Inflammatory macrophage (primary cell): ENCODE results near the gene PSMA8.
"Not testable (repeated sequence)": the region's sequence is repeated elsewhere in the genome, so short reads cannot be mapped to it uniquely, and the experiment has no call there.

Experiments used
- DNase-seq, 2 donors: peaks; one replicate each; pipeline ENCODE4 v3.0.0-alpha.2; 2020 to 2022
- total RNA-seq, 18 experiments: gene quantifications; one replicate each; lab custom pipeline; 2026; ENCODE audit warnings: mixed read lengths in 6 of 18, inconsistent platforms in 2 of 18; lab: John Stamatoyannopoulos, UW

PSMA8 gene
- 0 to 0.24 (median 0.03) reads per million in 18 experiments for total RNA-seq

- DNase-seq, result peak in 1 of 2 donors; percentile 23
Measured at GRCh38 chr18:26133652-26134051, at the start of gene PSMA8. TSS of gene PSMA8 (plus strand) at chr18:26133869. CDS start at chr18:26133966, 97 bp downstream.

GRCh38 chr18:26085056-26085455 lies 48.6 kb upstream of the PSMA8 start:
- no peak for DNase-seq

GRCh38 chr18:26086959-26087358 lies 46.7 kb upstream of the PSMA8 start:
- DNase-seq, result no peak

DNA sequence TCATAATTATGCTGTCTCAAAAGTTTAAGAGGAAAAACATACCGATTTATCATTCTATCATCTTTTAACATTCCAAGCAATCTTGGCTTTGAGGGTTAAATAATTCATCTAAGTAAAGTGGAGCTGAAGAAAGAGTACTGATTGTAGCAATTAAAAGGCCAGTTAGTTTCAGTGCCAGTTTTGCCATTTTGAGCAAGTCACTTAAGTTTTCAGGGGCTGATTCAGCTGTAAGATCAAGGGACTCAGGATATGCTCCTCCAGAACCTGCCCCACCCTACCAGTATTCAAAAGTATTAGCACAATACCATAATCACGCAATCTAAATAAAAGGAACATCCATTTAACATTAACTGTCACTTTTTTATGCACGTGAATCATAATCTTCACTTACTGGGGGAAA lies 45.2 kb upstream of the PSMA8 start:
- peak in 1 of 2 donors; percentile 12 for DNase-seq

DNA sequence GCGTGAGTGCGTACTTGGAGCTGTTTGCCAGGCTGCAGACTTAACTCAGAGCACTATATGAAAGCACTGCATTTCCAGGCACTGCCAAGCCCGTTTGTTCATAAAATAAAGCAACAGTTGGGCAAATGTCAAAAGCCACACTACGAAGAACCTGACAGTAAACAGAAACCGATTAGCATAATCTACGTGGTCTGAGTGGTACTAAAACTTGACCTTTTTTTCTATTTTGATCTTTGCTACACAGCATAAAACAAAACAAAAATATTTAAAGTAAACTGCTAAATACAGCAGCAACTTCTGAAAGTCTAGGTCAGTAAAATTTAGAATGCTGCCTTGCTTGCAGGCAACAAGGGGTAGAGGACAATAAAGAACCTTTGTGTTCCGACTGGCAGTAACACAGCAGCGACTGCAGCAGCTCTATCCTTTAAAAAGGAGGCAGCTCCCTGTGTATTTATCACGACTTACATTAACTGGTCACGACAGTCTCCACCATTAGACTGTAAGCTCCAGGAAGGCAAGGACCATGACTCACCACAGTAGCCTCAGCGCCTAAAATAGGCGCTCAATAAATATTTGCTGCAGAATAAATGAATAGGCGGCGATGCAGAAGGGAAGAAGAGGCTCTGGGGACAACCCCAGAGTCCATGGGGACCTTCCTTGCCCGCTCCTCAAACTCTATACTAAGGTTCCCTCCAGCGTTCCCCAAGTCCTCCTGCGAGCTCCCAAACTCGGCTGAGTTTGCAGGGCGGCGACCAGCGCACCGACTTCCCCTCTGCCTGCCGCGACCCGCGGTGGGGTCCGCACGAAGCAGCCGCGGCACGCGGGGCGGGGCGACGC lies 44.2 kb upstream of the PSMA8 start:
- peak; percentile 20 to 28 for DNase-seq

DNA sequence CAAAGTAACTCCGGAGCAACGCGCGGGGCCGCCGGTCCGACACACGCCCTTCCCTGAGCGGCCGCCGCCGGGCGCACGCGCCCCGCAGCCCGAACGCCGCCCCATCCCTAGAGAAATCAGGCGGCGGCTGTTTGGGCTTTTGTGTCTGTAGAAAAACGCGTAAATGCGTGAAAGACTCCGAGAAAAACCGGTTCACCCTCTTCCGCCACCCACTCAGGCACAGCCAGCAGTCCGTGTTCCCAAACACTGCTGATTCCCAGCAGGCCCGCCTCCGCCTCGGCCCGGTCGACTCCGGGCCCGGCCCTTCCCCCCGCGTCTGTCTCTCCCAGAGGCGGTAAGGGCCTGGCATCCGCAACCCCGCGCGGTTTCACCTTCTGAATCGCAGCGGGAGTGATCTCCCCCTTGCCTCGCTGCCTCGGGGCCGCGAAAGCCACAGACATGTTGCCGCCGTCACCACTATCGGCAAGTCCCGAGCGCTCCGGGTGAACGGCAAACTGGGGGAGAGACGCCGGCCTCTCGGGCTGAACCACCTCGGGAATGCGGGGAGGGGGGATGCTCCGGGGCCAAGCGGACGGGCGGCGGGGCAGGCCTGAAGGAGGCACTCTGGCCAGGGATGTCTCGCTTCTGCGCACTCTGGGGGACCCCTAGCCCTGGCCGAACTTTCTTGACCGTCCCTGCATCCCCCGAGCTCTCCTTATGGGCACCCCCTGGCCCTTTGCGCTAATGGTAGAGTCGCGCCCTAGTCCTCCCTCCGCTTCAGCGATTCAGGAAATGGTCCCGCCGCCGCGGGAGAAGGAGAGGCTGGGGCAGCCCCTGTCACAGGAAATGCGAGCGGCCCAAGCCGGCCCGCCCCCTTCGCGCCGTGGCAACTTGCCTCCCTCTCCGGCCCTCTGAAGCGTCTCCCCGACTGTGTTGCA lies 43.3 kb upstream of the PSMA8 start, which contains the start of gene SS18:
TSS of gene SS18 (minus strand) at position 484 of the 917 bp plus-strand sequence. CDS start at position 440, 44 bp downstream.
- DNase-seq, result peak; percentile 90 to 93

- DNase-seq, result no peak
Measured at GRCh38 chr18:26091047-26091630, 42.5 kb upstream of the PSMA8 start.

GRCh38 chr18:26096852-26097251 lies 36.8 kb upstream of the PSMA8 start:
- no peak for DNase-seq

- no peak for DNase-seq
Measured at GRCh38 chr18:26097563-26097962, 36.1 kb upstream of the PSMA8 start.

DNA sequence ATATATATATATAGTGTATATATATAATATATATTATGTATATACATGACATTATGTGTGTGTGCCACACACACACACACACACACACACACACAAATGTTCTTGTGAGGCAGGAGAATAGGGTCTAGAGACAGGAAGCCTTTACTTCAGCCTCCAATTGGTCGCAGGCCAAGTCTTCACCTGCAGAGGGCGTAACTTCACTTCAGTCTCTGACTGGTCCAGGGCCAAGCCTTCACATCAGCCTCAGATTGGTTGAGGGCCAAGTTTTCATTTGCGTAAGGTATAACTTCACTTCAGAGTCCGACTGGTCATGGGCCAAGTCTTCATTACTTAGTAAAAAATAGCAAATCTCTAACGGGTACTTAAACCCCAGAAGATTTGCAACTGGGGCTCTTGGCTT lies 30.1 kb upstream of the PSMA8 start:
- DNase-seq, result peak in 1 of 2 donors; percentile 5

GRCh38 chr18:26104035-26104434 lies 29.6 kb upstream of the PSMA8 start:
- DNase-seq, result no peak

DNA sequence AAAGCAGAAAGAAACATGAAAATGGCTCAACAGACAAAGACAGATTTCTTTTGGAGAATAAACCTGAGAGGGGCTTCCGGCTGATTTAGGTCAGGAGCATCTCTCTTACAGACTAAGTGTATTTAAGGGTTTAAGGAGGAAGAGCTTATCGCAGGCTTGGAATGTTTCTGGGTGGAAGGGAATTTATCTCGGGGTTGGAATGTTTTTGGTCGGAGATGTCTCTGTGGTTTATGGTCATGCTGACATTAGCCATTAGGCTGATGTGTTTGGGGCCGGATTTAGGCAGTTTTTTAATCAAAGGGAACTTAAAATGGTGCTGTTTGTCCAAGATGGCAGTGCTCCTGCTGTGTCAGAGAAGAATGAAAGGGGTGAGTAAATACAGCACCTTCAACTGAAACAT lies 14.4 kb upstream of the PSMA8 start:
- DNase-seq, result no peak

DNA sequence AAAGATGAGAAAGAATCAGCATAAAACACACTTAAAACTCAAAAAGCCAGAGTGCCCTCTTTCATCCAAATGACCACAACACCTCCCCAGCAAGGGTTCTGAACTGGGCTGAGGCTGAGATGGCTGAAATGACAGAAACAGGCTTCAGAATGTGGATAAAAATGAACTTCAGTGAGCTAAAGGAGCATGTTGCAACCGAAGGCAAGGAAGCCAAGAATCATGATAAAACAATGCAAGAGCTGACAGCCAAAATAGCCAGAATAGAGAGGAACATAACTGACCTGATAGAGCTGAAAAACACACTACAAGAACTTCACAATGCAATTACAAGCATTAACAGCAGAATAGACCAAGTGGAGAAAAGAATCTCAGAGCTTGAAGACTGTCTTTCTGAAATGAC lies 12.2 kb upstream of the PSMA8 start:
- DNase-seq, result no peak

- not testable (repeated sequence) for DNase-seq
Measured at GRCh38 chr18:26121994-26122393, 11.7 kb upstream of the PSMA8 start.

DNA sequence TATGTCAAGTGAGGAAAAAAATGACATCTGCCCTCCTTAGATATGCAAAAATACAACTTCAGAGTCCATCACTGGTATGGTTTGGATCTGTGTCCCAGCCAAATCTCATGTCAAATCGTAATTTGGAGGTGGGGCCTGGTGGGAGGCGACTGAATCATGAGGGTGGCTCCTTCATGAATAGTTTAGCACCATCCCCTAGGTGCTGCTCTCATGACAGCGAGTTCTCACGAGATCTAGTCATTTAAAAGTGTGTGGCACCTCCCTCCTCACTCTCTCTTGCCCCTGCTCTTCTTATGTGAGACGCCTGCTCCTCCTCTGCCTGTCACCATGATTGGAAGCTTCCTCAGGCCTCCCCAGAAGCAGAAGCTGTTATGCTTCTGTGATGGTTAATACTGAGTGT lies 5.9 kb upstream of the PSMA8 start:
- DNase-seq, result no peak

GRCh38 chr18:26128192-26128591 lies 5.5 kb upstream of the PSMA8 start:
- not testable (repeated sequence) for DNase-seq

DNA sequence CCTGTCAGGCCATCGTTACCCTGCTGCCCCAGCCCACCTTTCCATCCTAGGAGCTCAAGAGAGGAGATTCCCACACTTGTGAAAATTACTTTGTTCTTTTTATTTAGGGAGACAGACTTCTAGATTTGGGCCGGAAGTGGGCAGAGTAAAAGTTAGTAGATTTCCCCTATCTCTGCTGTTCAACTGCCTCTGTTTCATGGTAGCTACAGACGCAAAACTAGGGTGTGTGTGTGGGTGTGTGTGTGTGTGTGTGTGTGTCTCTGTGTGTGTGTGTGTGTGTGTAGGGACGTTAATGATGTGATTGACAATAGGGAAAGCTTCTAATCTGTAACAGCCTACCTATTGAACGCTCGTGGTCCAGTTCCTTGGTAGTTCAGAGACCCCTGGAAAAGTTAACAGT lies 438 bp downstream of the PSMA8 start:
- no peak for DNase-seq

GRCh38 chr18:26135548-26135947 lies 1.9 kb downstream of the PSMA8 start:
- no peak for DNase-seq

- DNase-seq, result no peak
Measured at GRCh38 chr18:26157326-26157725, 23.7 kb downstream of the PSMA8 start.

DNA sequence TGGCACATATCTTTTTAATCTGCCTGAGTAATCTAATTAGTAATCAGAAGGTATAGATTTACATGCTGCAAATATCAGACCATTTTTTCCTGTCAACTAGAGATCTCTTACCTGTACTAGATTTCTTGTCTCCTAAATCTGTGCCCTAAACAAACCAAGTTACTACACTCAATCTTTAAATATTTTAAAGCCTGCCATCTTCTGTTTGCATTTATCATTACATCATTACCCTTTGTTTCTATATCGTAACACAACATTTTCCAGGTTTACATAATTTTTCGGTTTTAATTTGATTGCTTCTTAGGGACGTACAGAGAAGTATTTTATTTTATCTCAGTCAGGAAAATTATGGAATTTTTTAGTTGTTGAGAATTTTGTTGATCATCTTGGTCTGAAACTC lies 25.7 kb downstream of the PSMA8 start:
- DNase-seq, result no peak

- DNase-seq, result no peak
Measured at GRCh38 chr18:26164571-26164970, 30.9 kb downstream of the PSMA8 start.

DNA sequence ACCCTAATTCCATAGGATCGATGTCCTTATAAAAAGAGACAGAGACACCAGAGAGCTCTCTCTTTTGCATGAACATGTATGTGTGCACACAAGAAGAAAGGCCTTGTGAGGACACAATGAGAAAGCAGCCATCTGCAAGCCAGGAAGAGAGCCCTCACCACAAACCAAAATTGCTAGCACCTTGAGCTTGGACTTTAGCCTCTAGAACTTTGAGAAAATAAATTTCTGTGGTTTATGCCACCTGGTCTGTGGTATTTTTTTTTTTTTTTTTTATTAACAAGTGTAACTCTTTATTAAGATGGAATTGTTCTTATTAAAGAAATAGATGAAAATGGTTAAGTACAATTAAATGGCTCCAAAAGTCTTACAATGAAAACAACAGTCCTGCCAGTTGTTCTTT lies 33.9 kb downstream of the PSMA8 start:
- not testable (repeated sequence) for DNase-seq

DNA sequence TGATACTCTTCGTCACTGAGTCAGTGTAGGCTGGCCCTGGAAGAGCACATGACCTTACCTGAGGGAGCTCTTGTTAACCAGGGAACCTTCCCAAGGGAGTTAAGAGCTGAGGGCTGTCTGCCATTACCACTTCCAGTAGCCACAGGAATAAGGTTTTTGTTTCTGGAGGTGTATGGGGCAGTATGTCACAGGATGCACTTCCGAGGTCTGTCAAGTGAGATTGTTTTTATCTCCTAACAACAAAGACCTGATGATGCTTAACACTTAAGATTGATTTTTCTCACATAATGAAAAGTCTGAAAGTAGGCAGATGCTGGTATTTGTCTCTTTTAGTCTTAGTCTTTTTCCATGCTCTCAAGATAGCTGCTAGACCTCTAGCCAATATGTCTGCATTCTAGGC lies 41.8 kb downstream of the PSMA8 start:
- DNase-seq, result no peak
